Brain microvascular endothelial cell (primary cell): Measurements from ENCODE around the gene OR2T27.

ENCODE experiments used
- DNase-seq: peaks from one replicate; pipeline ENCODE4 v3.0.0-alpha.2; 2020
- H3K27ac ChIP-seq: fragments of 250-450 bp; sonication (Bioruptor Pico); 2 replicates; pipeline ENCODE4 v1.5.1; 2020; ENCODE audit warnings: mild to moderate bottlenecking, moderate library complexity
- H3K27me3 ChIP-seq: fragments of 250-450 bp; sonication (Bioruptor Pico); replicated peaks from 2 replicates; pipeline ENCODE4 v1.5.1; 2020; ENCODE audit warnings: mild to moderate bottlenecking
- H3K36me3 ChIP-seq: fragments of 250-450 bp; sonication (Bioruptor Pico); replicated peaks from 2 replicates; pipeline ENCODE4 v1.5.1; 2020; ENCODE audit warnings: mild to moderate bottlenecking
- H3K4me3 ChIP-seq: 2 replicates; pipeline ENCODE4 v1.5.1; 2011; ENCODE audit warnings: low read depth, mild to moderate bottlenecking, control low read depth, low read length, moderate library complexity
- CTCF ChIP-seq: IDR thresholded peaks from 2 replicates; pipeline ENCODE4 v1.5.1; 2011; ENCODE audit warnings: low read depth, mild to moderate bottlenecking, moderate library complexity, low read length, control low read depth, inconsistent platforms; ENCODE audit errors: missing control alignments
- in situ Hi-C: cut with HindIII; loops from 2 replicates; pipeline ENCODE4 v1.10.0; 2017; ENCODE audit warnings: low sequenced_read_pairs, low pct_ligation_motif_present

OR2T27 gene

GRCh38 chr1:248696774-248697173, 41.4 kb upstream of the OR2T27 start:
- in situ Hi-C loops, result no loop called here

GRCh38 chr1:248696261-248696660, 40.9 kb upstream of the OR2T27 start:
- in situ Hi-C loops, result no loop called here
- DNase-seq, result no peak
- Histone ChIP-seq H3K36me3 (no peaks in the 10 kb centered on the region), H3K27ac (no peak overlapping the region), H3K27me3 (no peaks in the 10 kb centered on the region), H3K4me3 (no peak overlapping the region)
- TF ChIP-seq CTCF, result no peak

More at GRCh38 chr1:248696774-248697173, 41.4 kb upstream of the OR2T27 start:
- Histone ChIP-seq H3K27ac (no peak overlapping the region), H3K4me3 (no peak overlapping the region), H3K36me3 (no peaks in the 10 kb centered on the region), H3K27me3 (no peaks in the 10 kb centered on the region)
- no peak for TF ChIP-seq CTCF
- DNase-seq, result no peak

- H3K4me3 ChIP-seq, result no peak overlapping the region
- in situ Hi-C loops, result no loop called here
- TF ChIP-seq CTCF, result no peak
- peak; percentile 1 for DNase-seq
- H3K27me3 ChIP-seq, result no peaks in the 10 kb centered on the region
- no peak overlapping the region for H3K27ac ChIP-seq
- no peaks in the 10 kb centered on the region for H3K36me3 ChIP-seq
Observed at GRCh38 chr1:248695451-248696132, 40.3 kb upstream of the OR2T27 start.

- no peak overlapping the region for H3K27ac ChIP-seq
- H3K4me3 ChIP-seq, result no peak overlapping the region
- in situ Hi-C loops, result no loop called here
- H3K27me3 ChIP-seq, result no peaks in the 10 kb centered on the region
- DNase-seq, result no peak
- TF ChIP-seq CTCF, result no peak
- no peaks in the 10 kb centered on the region for H3K36me3 ChIP-seq
Observed at GRCh38 chr1:248691567-248692155, 36.3 kb upstream of the OR2T27 start.

- H3K27ac ChIP-seq, result no peak overlapping the region
- no peak for TF ChIP-seq CTCF
- H3K4me3 ChIP-seq, result no peak overlapping the region
- H3K36me3 ChIP-seq, result no peaks in the 10 kb centered on the region
- no peaks in the 10 kb centered on the region for H3K27me3 ChIP-seq
- DNase-seq, result no peak
- in situ Hi-C loops, result no loop called here
Observed at GRCh38 chr1:248688527-248689298, 33.4 kb upstream of the OR2T27 start.
